Renal cortex interstitium (tissue), 15 donors: ENCODE data around the gene AIMP1. TPM values are rescaled to one million over a fixed set of nuclear protein-coding genes. Genes with fewer than 3 reads are reported as not detected.

Experiments used
- DNase-seq, 11 donors: peaks; one replicate each; pipeline ENCODE4 v3.0.0-alpha.2; 2013; ENCODE audit warnings: low read depth in 9 of 11, low spot score in 4 of 11; ENCODE audit errors: extremely low read depth in 1 of 11
- long read RNA-seq, 16 experiments: transcript quantifications; one replicate each; lab custom pipeline, GENCODE V29; 2026
- polyA plus RNA-seq, 3 donors: library from polyadenylated mRNA; unstranded; fragments of 120-200 nt; gene quantifications; one replicate each; pipeline ENCODE4 v1.2.1, GENCODE V29; 2013; ENCODE audit not compliant: insufficient read length in 3 of 3

The AIMP1 gene
- polyA plus RNA-seq: 10 to 100 TPM; 68.4 to 88.2 (median 71.9) TPM
- long read RNA-seq, donor 1, transcript AIMP1-202 (7 exons, 2,586 nt): major isoform, 6 of 30 reads
- long read RNA-seq, donor 1, partial matches to known transcripts: 24 of 30 reads
- long read RNA-seq, donor 1, other reads (novel, unspliced or antisense): 0 of 30 reads
- long read RNA-seq, donor 2, transcript AIMP1-202 (7 exons, 2,586 nt): major isoform, 5 of 38 reads
- long read RNA-seq, donor 2, partial matches to known transcripts: 33 of 38 reads
- long read RNA-seq, donor 2, other reads (novel, unspliced or antisense): 0 of 38 reads
- long read RNA-seq, donor 3, transcript AIMP1-202 (7 exons, 2,586 nt): major isoform, 22 of 52 reads
- long read RNA-seq, donor 3, partial matches to known transcripts: 30 of 52 reads
- long read RNA-seq, donor 3, other reads (novel, unspliced or antisense): 0 of 52 reads
- long read RNA-seq, donor 4, transcript AIMP1-202 (7 exons, 2,586 nt): major isoform, 13 of 24 reads
- long read RNA-seq, donor 4, partial matches to known transcripts: 11 of 24 reads
- long read RNA-seq, donor 4, other reads (novel, unspliced or antisense): 0 of 24 reads
- long read RNA-seq, donor 5: 0 reads
- long read RNA-seq, donor 6, transcript AIMP1-202 (7 exons, 2,586 nt): major isoform, 15 of 33 reads
- long read RNA-seq, donor 6, partial matches to known transcripts: 18 of 33 reads
- long read RNA-seq, donor 6, other reads (novel, unspliced or antisense): 0 of 33 reads
- long read RNA-seq, donor 7, transcript AIMP1-202 (7 exons, 2,586 nt): major isoform, 13 of 48 reads
- long read RNA-seq, donor 7, partial matches to known transcripts: 35 of 48 reads
- long read RNA-seq, donor 7, other reads (novel, unspliced or antisense): 0 of 48 reads
- long read RNA-seq, donor 8: 0 reads
- long read RNA-seq, donor 9, transcript AIMP1-202 (7 exons, 2,586 nt): major isoform, 14 of 30 reads
- long read RNA-seq, donor 9, partial matches to known transcripts: 16 of 30 reads
- long read RNA-seq, donor 9, other reads (novel, unspliced or antisense): 0 of 30 reads
- long read RNA-seq, donor 10, transcript AIMP1-202 (7 exons, 2,586 nt): major isoform, 14 of 42 reads
- long read RNA-seq, donor 10, partial matches to known transcripts: 28 of 42 reads
- long read RNA-seq, donor 10, other reads (novel, unspliced or antisense): 0 of 42 reads
- long read RNA-seq, donor 11, transcript AIMP1-202 (7 exons, 2,586 nt): major isoform, 10 of 22 reads
- long read RNA-seq, donor 11, partial matches to known transcripts: 12 of 22 reads
- long read RNA-seq, donor 11, other reads (novel, unspliced or antisense): 0 of 22 reads
- long read RNA-seq, donor 12, partial matches to known transcripts: 37 of 41 reads
- long read RNA-seq, donor 12, other reads (novel, unspliced or antisense): 0 of 41 reads
- long read RNA-seq, donor 13: 0 reads
- long read RNA-seq, donor 14, transcript AIMP1-202 (7 exons, 2,586 nt): major isoform, 8 of 31 reads
- long read RNA-seq, donor 14, partial matches to known transcripts: 22 of 31 reads
- long read RNA-seq, donor 14, other reads (novel, unspliced or antisense): 0 of 31 reads
- long read RNA-seq, donor 15, transcript AIMP1-202 (7 exons, 2,586 nt): major isoform, 15 of 15 reads
- long read RNA-seq, donor 15, partial matches to known transcripts: 0 of 15 reads
- long read RNA-seq, donor 15, other reads (novel, unspliced or antisense): 0 of 15 reads
- long read RNA-seq, donor 16, transcript AIMP1-202 (7 exons, 2,586 nt): major isoform, 37 of 69 reads
- long read RNA-seq, donor 16, partial matches to known transcripts: 32 of 69 reads
- long read RNA-seq, donor 16, other reads (novel, unspliced or antisense): 0 of 69 reads

GRCh38 chr4:106315968-106316772 is at the start of gene AIMP1, which contains the start of gene TBCK:
Gene AIMP1 (plus strand): TSS chr4:106316550. CDS start chr4:106325010, 8,460 bp downstream.
Gene TBCK (minus strand): TSS chr4:106316209. CDS start chr4:106308960, 7,249 bp downstream.
- DNase-seq: peak; percentile 86 to 96 (median 93)

- DNase-seq: no peak
These were observed 47.6 kb upstream of the AIMP1 start for GRCh38 chr4:106268786-106269185.

GRCh38 chr4:106269711-106270110 is 46.6 kb upstream of the AIMP1 start:
- DNase-seq: no peak

GRCh38 chr4:106270736-106271135 is 45.6 kb upstream of the AIMP1 start:
- DNase-seq: no peak

- DNase-seq: no peak
These were observed 42.5 kb upstream of the AIMP1 start for GRCh38 chr4:106273831-106274230.

GRCh38 chr4:106277140-106277675 is 39.1 kb upstream of the AIMP1 start:
- DNase-seq: no peak

- DNase-seq: no peak
These were observed 32.1 kb upstream of the AIMP1 start for GRCh38 chr4:106284227-106284626.

- DNase-seq: no peak
These were observed 29.7 kb upstream of the AIMP1 start for GRCh38 chr4:106286611-106287010.

- DNase-seq: peak in 8 of 11 donors; percentile 3 to 32 (median 18)
These were observed 28.9 kb upstream of the AIMP1 start for GRCh38 chr4:106287353-106287969.

GRCh38 chr4:106289737-106290136 is 26.6 kb upstream of the AIMP1 start:
- DNase-seq: no peak

GRCh38 chr4:106291678-106292077 is 24.7 kb upstream of the AIMP1 start:
- DNase-seq: no peak

GRCh38 chr4:106294062-106294461 is 22.3 kb upstream of the AIMP1 start:
- DNase-seq: no peak

GRCh38 chr4:106297245-106298035 is 18.9 kb upstream of the AIMP1 start:
- DNase-seq: no peak

- no peak for DNase-seq
These were observed 16.4 kb upstream of the AIMP1 start for GRCh38 chr4:106299977-106300376.

- DNase-seq: no peak
These were observed 14.8 kb upstream of the AIMP1 start for GRCh38 chr4:106301393-106302061.
